GM19043 (cell line): ENCODE data around the gene FAM83G.

Experiments
- ATAC-seq: cut with Tn5 transposase; IDR thresholded peaks from one replicate; pipeline ENCODE4 v1.9.1; 2021; ENCODE audit warnings: low read depth; ENCODE audit not compliant: unreplicated experiment

The FAM83G gene

GRCh38 chr17:18993905-18994526, 10.5 kb downstream of the FAM83G start:
- no peak for ATAC-seq

GRCh38 chr17:18992454-18993130, 12.0 kb downstream of the FAM83G start:
- no peak for ATAC-seq

- no peak for ATAC-seq
These were observed 12.8 kb downstream of the FAM83G start for GRCh38 chr17:18991531-18992315.

GRCh38 chr17:18990331-18990730, 14.2 kb downstream of the FAM83G start:
- ATAC-seq = no peak

- no peak for ATAC-seq
These were observed 15.9 kb downstream of the FAM83G start for GRCh38 chr17:18988546-18989173.

- ATAC-seq = no peak
These were observed 16.6 kb downstream of the FAM83G start for GRCh38 chr17:18987862-18988545.

- ATAC-seq = no peak
These were observed 17.3 kb downstream of the FAM83G start for GRCh38 chr17:18987230-18987610.

GRCh38 chr17:18986541-18987229, 17.9 kb downstream of the FAM83G start:
- no peak for ATAC-seq

GRCh38 chr17:18985475-18985874, 19.1 kb downstream of the FAM83G start:
- no peak for ATAC-seq

GRCh38 chr17:18984273-18985114, 20.1 kb downstream of the FAM83G start:
- ATAC-seq = no peak

- ATAC-seq = no peak
These were observed 22.7 kb downstream of the FAM83G start for GRCh38 chr17:18981642-18982424.

GRCh38 chr17:18981335-18981641, 23.3 kb downstream of the FAM83G start:
- ATAC-seq = no peak

GRCh38 chr17:18980682-18981334, 23.8 kb downstream of the FAM83G start:
- ATAC-seq = no peak

GRCh38 chr17:18978655-18979054, 25.9 kb downstream of the FAM83G start:
- ATAC-seq = no peak

GRCh38 chr17:18978050-18978449, 26.5 kb downstream of the FAM83G start:
- ATAC-seq = no peak

- no peak for ATAC-seq
These were observed 26.9 kb downstream of the FAM83G start for GRCh38 chr17:18977646-18978045.

- ATAC-seq = no peak
These were observed 27.5 kb downstream of the FAM83G start for GRCh38 chr17:18977021-18977420.

- ATAC-seq = no peak
These were observed 28.4 kb downstream of the FAM83G start for GRCh38 chr17:18976201-18976600.
